Activated T-helper 1 cell treated with Interleukin-2 at 50 U/mL for 16 hours (primary cell): ENCODE results near the gene AANAT.

Source experiments
- DNase-seq: peaks from one replicate; pipeline ENCODE4 v3.0.0-alpha.2; 2020; ENCODE audit warnings: low read depth

Gene AANAT

DNA sequence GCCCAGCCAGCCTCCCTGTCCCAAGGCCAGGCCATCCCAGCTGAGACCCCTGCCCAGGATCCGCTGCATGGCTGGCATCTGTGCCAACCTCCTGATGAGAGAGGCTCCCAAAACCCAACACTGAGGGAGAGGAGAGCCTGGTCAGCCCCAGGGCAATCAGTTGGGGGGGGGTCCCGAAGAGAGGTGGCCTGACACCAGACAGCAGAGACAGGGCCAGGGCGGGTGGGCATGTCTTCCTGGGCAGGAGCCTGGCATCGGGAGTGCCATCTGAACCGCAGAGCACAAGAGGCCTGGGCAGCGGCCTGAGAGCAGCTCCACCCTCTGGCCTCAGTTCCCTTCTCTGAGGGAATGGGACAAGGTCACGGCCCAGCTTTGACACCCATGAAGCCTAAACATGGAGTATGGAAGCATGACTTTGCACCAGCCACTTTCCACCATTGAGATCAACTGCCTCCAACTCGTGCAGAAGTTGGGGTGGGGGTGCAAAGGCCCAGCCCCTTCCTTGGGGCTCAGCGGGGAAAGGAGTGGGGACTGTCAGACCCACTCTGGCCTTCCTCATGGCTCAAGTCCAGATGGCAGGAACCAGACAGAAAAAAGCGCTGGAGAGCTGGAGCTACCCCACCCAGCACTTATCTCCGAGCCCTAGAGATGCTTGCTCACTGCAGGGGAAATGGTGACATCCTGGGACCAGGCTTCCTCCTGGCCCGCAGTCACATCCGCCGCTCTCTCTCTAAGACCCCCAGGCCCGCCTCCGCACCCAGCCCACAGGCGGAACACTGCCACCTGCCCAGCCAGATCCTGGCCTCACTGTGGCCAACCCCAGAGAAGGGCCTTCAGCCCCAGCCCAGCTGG lies 24.1 kb downstream of the AANAT start:
- no peak for DNase-seq

DNA sequence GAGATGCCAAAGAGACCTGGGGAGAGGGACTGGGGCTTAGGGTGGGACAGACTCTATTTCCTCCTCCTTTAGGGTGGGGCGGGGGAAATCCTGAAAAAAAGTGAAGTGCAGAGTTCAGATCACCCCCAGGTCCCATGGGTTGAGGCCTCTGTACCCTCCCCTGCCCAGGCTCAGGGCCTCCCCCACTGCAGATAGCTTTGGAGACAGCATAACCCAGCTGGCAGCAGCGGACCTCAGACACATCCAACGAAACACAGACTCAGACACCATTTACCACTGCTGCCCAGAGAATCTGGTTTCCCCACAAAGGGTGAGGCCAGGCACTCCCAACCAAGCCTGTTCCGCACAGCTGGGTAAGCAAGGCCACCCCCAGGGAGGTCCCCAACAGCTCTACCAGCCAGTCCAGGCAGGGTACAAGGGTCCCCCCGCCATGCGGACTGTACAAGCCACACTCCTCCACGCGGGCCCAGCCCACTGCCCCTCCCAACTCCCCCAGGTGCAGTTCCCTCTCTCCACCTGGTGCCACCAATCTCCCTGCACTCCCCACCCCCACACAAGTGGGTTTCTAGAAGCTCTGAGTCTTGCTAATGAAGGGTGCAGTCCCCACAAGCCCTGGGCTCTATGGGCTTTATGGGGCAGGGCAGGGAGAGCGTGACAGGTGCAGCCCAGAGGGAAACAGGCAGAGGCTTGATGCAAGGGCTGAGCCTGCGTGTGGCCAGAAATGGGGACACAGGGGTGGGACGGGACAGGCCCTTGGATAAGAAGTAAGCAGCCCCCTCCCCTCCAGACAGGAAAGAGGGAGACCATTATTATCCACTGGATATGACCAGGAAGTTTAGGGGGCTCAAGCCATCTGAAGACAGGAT lies 25.0 kb downstream of the AANAT start:
- DNase-seq, result no peak

DNA sequence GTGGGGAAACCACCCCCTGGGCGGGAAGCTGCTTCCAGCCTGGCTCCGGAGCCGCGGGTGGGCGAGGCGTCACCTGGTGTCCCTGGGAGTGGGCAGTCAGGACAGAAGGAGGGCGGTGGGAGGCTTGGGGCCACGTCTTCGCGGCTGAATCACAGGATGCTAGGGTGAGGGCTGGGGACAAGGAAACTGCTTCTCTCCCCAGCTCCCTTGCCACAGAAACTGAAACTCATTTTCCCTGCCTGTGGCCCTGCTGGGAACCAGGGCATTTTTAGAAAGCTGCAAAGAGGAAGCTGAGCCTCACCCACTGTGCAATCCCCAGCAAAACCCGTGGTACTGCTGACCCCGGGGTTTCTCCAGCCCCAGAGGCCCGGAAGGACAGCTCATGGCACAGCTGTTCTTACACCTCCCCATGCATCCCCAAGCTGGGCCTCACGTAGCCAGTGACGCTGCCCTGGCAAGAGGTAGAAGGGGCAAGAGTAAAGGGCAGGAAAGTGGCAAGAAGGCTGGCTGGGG lies 25.6 kb downstream of the AANAT start:
- DNase-seq, result no peak

DNA sequence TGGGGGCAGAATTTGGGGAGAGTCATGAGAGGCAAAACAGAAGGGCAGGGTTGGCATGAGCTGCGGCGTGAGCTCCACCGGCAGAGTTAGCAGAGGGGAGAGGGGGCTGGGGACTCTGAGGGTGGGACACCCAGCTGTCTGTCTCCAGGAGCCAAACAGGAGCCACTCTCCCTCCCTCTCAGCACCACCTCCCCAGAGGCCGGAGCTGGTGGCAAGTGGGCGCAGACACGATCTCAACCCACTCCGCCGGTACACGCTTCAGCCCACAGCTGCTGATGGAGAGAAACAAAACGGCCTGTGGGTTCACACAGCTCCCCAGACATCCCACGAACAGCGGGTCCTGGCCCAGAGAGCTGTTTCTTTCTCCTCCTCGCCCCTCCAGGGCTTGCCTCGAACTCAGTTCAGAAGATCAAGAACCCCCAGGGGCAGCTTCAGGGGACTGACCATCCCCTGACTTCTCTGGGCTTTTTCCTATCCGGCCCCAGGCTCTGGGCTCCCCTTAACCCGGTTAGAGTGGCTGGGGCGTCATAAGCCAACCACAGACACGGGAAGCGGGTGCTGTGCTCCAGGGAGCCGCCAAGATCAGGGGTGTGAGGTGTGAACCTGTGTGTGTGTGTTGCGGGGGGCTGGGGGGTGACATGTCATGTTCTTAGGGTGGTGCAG lies 26.2 kb downstream of the AANAT start:
- no peak for DNase-seq

DNA sequence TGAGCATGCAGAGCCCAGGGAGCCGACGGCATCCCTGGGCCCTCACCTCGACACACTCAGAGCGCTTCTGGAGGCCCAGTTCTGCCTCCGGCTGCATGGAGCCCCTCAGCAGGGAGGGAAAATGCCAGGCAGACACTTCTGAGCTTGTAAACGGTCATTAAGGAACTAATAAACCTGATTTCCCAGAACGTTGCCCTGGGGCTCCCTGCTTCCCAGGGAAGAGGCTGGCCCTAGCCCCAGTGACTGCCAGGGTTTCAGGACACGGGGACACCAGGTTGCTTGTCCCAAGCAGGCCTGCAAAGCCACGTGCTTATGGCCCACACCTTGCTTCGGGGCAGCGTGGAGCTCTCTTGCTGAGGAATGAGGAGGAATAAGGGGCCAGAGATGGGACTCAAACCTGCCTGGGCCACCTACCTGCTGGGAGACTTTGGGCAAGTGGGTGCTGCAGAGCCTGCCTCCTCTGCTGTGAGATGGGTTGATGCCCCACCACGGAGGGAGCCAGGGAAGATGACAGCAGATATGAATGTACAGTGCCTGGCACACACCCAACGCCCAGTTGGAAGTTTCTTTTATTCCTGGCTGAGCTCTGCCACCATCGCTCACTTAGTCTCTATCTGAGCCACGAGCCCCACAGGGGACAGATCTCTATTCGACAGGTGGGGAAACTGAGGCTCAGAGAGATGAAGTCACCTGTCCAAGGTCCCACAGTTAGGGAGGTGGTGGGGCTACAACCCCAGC lies 28.4 kb downstream of the AANAT start:
- DNase-seq, result no peak

- DNase-seq, result no peak
Observed at GRCh38 chr17:76496464-76496863, 29.1 kb downstream of the AANAT start.

DNA sequence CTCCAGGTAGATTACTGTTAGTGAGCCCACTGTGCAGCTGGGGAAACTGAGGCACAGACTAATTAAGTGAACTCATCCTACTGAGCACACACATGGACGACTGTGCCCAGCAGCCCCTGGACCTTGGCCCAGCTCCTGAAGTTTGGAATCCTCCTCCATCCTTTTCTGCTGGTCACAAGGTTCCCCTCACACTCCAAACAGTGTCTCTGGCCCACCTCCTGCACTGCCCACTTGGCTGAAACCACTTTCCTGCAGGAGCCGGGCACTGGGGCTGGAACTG lies 30.2 kb downstream of the AANAT start:
- DNase-seq, result no peak

GRCh38 chr17:76497979-76498875 lies 30.8 kb downstream of the AANAT start:
- no peak for DNase-seq

- DNase-seq, result no peak
Observed at GRCh38 chr17:76498876-76499251, 31.5 kb downstream of the AANAT start.

DNA sequence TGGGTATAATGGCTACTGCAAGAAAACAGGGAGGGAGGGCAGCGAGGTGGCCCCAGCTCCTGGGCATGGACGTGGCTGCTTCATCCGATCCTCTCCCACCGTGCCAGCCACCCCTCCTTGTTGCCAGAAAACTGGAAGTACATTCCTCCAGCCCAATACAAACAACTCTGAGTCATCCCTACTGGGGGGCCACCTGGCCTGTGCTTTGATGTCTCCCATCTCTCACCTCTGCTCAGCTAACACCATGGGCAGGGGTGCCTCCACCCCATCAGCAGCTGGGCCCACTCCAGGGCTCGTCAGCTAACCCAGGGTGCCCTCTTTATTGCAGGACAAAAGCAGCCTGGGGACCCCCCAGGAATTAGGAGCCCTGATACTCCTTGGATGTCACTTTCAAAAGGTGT lies 31.9 kb downstream of the AANAT start:
- DNase-seq, result no peak

DNA sequence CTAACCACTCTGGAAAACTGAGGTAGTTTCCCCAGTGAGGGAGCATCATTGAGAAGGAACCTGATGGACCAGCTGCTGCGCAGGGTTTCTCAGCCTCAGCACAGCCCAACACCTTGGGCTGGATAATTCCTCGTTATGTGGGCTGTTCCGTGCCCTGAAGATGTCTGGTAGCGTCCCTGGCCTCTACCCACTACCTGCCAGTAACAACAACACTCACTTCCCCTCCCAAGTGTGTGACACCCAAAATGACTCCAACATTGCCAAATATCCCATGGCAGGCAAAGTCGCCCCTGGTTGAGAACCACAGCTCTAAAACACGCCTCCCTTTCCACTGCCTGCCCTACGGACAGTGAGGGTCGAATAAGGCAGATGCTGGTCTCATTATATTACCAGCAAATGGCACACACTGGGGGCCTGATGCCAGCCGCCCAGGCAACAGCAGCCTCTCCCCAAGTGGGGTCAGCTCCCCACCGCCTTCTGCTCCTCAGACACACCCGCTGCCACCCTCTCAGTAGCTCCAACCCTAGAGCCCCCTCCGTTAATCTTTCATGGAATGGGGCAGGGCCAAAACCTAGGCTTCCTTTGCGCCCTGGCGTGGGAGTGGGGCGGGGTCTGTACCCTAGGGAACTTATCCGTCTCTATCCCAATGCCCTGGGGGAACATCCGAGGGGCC lies 32.8 kb downstream of the AANAT start:
- no peak for DNase-seq

DNA sequence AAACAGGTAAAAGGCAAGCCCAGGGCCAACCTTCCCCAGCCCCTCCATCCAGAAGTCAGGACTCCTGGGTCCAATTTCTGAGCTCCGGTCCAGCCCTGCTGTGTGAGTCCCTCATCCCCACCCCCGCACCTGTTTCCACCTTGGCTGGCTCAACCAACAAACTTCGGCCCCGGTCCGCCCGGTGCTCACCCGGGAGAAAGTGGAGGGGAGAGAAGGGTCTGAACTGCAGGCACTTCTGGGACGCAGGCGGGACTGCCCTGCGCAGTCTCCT lies 33.3 kb downstream of the AANAT start:
- no peak for DNase-seq

- peak; percentile 95 for DNase-seq
Observed at GRCh38 chr17:76501018-76501826, 33.8 kb downstream of the AANAT start, which contains the start of gene RHBDF2. Gene RHBDF2 (minus strand): TSS chr17:76501423. CDS start chr17:76481524, 19,899 bp downstream.

DNA sequence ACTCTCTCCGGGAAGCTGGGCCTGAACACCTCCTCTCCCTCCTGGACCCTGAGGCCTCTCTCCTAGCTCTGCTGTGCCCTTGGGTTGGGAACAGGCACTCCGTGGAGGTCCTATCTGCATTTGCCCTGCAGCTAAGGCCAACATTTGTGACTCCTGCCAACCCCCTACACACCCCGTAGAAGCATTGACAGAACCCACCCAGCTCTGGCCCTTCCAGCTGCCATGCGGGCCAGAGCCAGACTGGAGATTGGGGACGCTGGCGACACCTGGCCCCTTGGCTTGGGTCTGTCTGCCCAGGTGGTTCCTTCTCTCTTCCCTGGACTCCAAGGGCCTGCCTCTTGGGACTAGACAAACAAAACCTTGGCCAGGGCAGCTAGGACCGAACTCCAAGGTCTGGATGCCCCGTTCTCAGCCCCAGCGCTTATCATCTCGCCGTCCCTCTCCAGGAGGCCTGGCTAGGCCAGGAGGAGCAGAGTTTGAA lies 34.5 kb downstream of the AANAT start:
- DNase-seq, result no peak

GRCh38 chr17:76502341-76503211 lies 35.2 kb downstream of the AANAT start:
- no peak for DNase-seq

DNA sequence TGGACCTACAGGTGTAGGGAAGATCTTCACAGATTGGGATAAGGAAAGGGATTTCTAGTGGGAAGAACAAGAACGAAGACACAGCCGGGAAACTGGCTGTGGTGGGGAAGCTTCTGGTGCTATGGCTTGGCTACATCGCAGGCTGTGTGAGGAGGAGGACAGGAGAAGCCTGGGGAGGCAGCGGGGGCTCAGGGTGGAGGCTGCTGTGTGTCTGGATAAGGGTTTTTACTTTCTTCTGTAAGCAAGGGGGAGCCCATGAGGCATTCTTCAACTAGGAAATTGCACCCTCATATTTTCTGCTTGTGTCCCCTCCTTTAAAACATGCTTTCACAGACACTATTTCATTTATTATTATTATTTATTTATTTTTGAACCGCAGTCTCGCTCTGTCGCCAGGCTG lies 36.7 kb downstream of the AANAT start:
- DNase-seq, result no peak

GRCh38 chr17:76506408-76507345 lies 39.3 kb downstream of the AANAT start:
- peak; percentile 81 for DNase-seq
